Endodermal cell (in vitro differentiated cells): ENCODE results near the gene DHRS12. TPM values are rescaled to one million over a fixed set of nuclear protein-coding genes. Genes with fewer than 3 reads are reported as not detected.

ENCODE experiments used
- DNase-seq: peaks from one replicate; pipeline ENCODE4 v3.0.0-alpha.2; 2017
- H3K27ac ChIP-seq: 2 replicates; pipeline ENCODE4 v1.5.1; 2013; ENCODE audit warnings: mild to moderate bottlenecking, low read depth, low read length, moderate library complexity
- H3K27me3 ChIP-seq: 2 replicates; pipeline ENCODE4 v1.6.1; 2013; ENCODE audit warnings: mild to moderate bottlenecking, low read length, moderate library complexity; ENCODE audit not compliant: insufficient read depth, control insufficient read depth, poor library complexity, severe bottlenecking
- H3K36me3 ChIP-seq: 2 replicates; pipeline ENCODE4 v1.7.0; 2013; ENCODE audit warnings: mild to moderate bottlenecking, low read length, moderate library complexity; ENCODE audit not compliant: control insufficient read depth, insufficient read depth
- H3K4me1 ChIP-seq: one replicate; pipeline ENCODE4 v1.7.0; 2013; ENCODE audit warnings: low read length; ENCODE audit not compliant: control insufficient read depth, insufficient read depth
- H3K4me3 ChIP-seq: 2 replicates; pipeline ENCODE4 v1.5.1; 2013; ENCODE audit warnings: mild to moderate bottlenecking, low read length, moderate library complexity
- H3K9ac ChIP-seq: 2 replicates; pipeline ENCODE4 v1.6.1; 2013; ENCODE audit warnings: mild to moderate bottlenecking, low read length, moderate library complexity; ENCODE audit not compliant: poor library complexity, severe bottlenecking; ENCODE audit errors: extremely low read depth
- H3K9me3 ChIP-seq: 2 replicates; pipeline ENCODE4 v1.6.1; 2013; ENCODE audit warnings: mild to moderate bottlenecking, low read length, moderate library complexity; ENCODE audit not compliant: control insufficient read depth
- H3K27ac Mint-ChIP-seq: 2 replicates; pipeline ENCODE4 v1.8.0; 2020; ENCODE audit warnings: mixed read lengths
- H3K27me3 Mint-ChIP-seq: 2 replicates; pipeline ENCODE4 v1.8.0; 2021; ENCODE audit warnings: mild to moderate bottlenecking, mixed read lengths; ENCODE audit not compliant: insufficient read depth
- H3K36me3 Mint-ChIP-seq: 2 replicates; pipeline ENCODE4 v1.8.0; 2020; ENCODE audit warnings: low read depth, mixed read lengths
- H3K4me1 Mint-ChIP-seq: 2 replicates; pipeline ENCODE4 v1.8.0; 2020; ENCODE audit warnings: mixed read lengths
- H3K4me3 Mint-ChIP-seq: 2 replicates; pipeline ENCODE4 v1.8.0; 2020; ENCODE audit warnings: mild to moderate bottlenecking, moderate library complexity, mixed read lengths
- H3K9me3 Mint-ChIP-seq: 2 replicates; pipeline ENCODE4 v1.8.0; 2020; ENCODE audit warnings: mild to moderate bottlenecking, mixed read lengths
- WGBS, 2 experiments: methylation state at CpG; one replicate each; pipeline versions ENCODE4 v1.1.5 to v1.1.7; 2013; ENCODE audit warnings: missing lambda C conversion rate in 2 of 2, mixed read lengths in 1 of 2; ENCODE audit not compliant: insufficient coverage in 1 of 2, insufficient read length in 1 of 2; 5-methylcytosine and 5-hydroxymethylcytosine counted together
- total RNA-seq, 2 donors: library from RNA; stranded (reverse); fragmentation: NEBNext Ultra II Directional in 1 of 2; extraction: Animal tissue kit (Norgen Biotek cat#: 25700) in 1 of 2; gene quantifications; 2 replicates in 1 of 2; 3 replicates in 1 of 2; pipeline ENCODE4 v1.2.1, GENCODE V29; 2021
- TF ChIP-seq, protein P1 (sequence below): fragments of 200-600 bp; sonication (generic); conservative IDR thresholded peaks from 2 replicates; pipeline ENCODE4 v1.5.0; 2021; ENCODE audit warnings: antibody characterized with exemption, mild to moderate bottlenecking

Gene DHRS12
- total RNA-seq, 2 donors from 2014 or later = 13.8 to 19.8 TPM

DNA sequence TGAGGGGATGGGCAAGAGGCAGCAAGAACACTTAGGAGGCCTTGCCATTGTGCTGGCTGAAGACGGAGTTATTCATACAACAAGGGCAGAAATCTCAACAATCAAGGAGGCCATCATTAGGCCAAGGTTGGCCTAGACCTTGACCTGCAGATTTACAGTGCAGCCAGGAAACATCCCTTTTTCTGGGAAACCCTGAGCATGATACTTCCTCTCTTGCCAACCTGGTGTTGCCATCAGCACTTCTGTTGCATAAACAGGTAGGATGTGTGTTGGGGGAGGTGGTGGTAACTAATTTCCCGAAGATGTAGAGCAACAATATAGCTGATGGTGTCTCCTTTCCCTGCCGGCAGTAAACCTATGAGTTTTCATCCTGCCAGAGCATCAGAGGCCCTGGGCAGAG is 33.1 kb upstream of the DHRS12 start:
- H3K4me1 Mint-ChIP-seq = peaks cover 28% of the 10 kb centered on the region
- DNase-seq = no peak
- H3K4me3 ChIP-seq = no peak overlapping the region
- H3K36me3 ChIP-seq = no peaks in the 10 kb centered on the region
- no peak overlapping the region for H3K4me3 Mint-ChIP-seq
- no peaks in the 10 kb centered on the region for H3K9me3 Mint-ChIP-seq
- H3K27ac ChIP-seq = no peak overlapping the region
- H3K27ac Mint-ChIP-seq = no peak overlapping the region
- peaks cover 11% of the 10 kb centered on the region for H3K4me1 ChIP-seq
- TF ChIP-seq, protein P1, sequence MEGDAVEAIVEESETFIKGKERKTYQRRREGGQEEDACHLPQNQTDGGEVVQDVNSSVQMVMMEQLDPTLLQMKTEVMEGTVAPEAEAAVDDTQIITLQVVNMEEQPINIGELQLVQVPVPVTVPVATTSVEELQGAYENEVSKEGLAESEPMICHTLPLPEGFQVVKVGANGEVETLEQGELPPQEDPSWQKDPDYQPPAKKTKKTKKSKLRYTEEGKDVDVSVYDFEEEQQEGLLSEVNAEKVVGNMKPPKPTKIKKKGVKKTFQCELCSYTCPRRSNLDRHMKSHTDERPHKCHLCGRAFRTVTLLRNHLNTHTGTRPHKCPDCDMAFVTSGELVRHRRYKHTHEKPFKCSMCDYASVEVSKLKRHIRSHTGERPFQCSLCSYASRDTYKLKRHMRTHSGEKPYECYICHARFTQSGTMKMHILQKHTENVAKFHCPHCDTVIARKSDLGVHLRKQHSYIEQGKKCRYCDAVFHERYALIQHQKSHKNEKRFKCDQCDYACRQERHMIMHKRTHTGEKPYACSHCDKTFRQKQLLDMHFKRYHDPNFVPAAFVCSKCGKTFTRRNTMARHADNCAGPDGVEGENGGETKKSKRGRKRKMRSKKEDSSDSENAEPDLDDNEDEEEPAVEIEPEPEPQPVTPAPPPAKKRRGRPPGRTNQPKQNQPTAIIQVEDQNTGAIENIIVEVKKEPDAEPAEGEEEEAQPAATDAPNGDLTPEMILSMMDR = no peak
- no peaks in the 10 kb centered on the region for H3K36me3 Mint-ChIP-seq
- H3K9ac ChIP-seq = no peak overlapping the region
- WGBS, 2 experiments = 86 to 100% methylated on average over 1 to 3 of the region's 3 CpGs
- no peaks in the 10 kb centered on the region for H3K27me3 ChIP-seq
- H3K27me3 Mint-ChIP-seq = no peaks in the 10 kb centered on the region
- no peaks in the 10 kb centered on the region for H3K9me3 ChIP-seq

DNA sequence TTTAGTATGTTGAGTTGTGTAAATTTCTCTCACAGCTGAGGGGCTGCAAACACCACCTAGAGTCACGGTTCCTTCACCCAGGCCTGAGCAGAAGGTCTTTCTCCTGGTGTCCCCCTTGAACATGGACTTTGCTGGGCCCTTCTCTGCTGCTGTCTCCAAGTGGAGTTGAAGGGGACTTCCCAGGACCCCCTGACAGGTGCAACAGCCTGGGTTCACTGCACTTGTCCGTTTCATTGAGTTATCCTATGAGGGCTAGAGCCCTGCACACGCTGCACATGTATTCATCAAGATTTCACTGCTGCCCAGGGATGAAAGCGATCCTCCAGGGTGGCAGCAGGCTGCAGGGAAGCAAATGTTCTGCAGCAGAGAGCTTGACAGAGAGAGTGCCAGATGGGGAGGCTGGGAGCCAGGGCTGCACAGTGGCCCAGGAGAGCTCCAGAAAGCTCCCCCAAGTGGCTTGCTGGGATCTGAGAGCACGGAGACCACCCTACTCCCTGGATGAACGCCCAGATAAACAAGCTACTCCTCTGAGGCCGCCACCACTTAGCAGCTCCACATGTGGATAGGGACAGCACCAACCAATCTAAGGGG is 30.7 kb upstream of the DHRS12 start:
- no peaks in the 10 kb centered on the region for H3K9me3 Mint-ChIP-seq
- H3K27ac Mint-ChIP-seq = no peak overlapping the region
- DNase-seq = no peak
- no peaks in the 10 kb centered on the region for H3K27me3 Mint-ChIP-seq
- Histone ChIP-seq H3K4me3 (no peak overlapping the region), H3K27ac (no peak overlapping the region), H3K4me1 (peaks cover 4% of the 10 kb centered on the region), H3K9ac (no peak overlapping the region), H3K27me3 (no peaks in the 10 kb centered on the region), H3K9me3 (no peaks in the 10 kb centered on the region), H3K36me3 (no peaks in the 10 kb centered on the region)
- TF ChIP-seq, protein P1 = no peak
- H3K4me3 Mint-ChIP-seq = no peak overlapping the region
- WGBS, 2 experiments = 84 to 85% methylated on average over 4 to 7 of the region's 7 CpGs
- H3K4me1 Mint-ChIP-seq = peaks cover 20% of the 10 kb centered on the region
- H3K36me3 Mint-ChIP-seq = no peaks in the 10 kb centered on the region

DNA sequence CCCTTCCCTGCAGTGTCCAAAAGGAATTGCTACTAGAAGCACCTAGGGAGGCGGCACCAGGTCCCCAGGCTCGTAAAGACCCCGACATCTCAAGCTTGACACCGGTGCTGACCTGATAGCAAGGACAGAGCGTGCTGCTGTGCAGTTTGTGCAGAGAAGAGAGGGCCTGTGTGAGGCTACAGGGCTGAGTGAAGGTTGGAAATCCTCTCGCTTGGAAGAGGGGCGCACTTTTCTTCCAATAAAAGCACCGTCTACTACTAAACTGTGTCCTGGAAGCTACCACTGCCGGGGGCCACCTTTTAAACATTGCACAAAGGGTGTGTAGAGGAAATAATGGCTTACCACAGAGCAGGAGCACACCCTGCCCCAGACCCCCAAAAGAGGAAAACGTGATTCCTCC is 30.0 kb upstream of the DHRS12 start:
- Histone ChIP-seq H3K9me3 (no peaks in the 10 kb centered on the region), H3K36me3 (no peaks in the 10 kb centered on the region), H3K27ac (no peak overlapping the region), H3K4me3 (no peak overlapping the region), H3K4me1 (peaks cover 4% of the 10 kb centered on the region), H3K9ac (no peak overlapping the region), H3K27me3 (no peaks in the 10 kb centered on the region)
- H3K4me3 Mint-ChIP-seq = no peak overlapping the region
- peaks cover 20% of the 10 kb centered on the region for H3K4me1 Mint-ChIP-seq
- no peaks in the 10 kb centered on the region for H3K9me3 Mint-ChIP-seq
- no peaks in the 10 kb centered on the region for H3K27me3 Mint-ChIP-seq
- H3K36me3 Mint-ChIP-seq = no peaks in the 10 kb centered on the region
- no peak for DNase-seq
- TF ChIP-seq, protein P1 = no peak
- H3K27ac Mint-ChIP-seq = no peak overlapping the region
- 94 to 98% methylated on average over 5 to 9 of the region's 10 CpGs for WGBS, 2 experiments
